Right lobe of liver (tissue), 4 donors: ENCODE measurements around the gene SRSF6.

ENCODE experiments used
- POLR2A ChIP-seq: fragments of 450-650 bp; IDR thresholded peaks from one replicate; pipeline ENCODE4 v1.6.1; 2017; ENCODE audit warnings: antibody characterized with exemption, mild to moderate bottlenecking
- TF ChIP-seq, protein P1 (sequence below), 4 donors: fragments of 200-600 bp in 3 of 4; fragments of 450-650 bp in 1 of 4; IDR thresholded peaks; one replicate each; pipeline versions ENCODE4 v1.5.1 to v1.8.0; 2016 to 2022; ENCODE audit warnings: antibody characterized with exemption in 4 of 4, mild to moderate bottlenecking in 2 of 4
- donor health status: DM: no; HTN: no; CAD: no.
- donor health status: DM: no; HTN: no; CAD: no.
- donor health status: DM: no; HTN: yes; CAD: no.

DNA sequence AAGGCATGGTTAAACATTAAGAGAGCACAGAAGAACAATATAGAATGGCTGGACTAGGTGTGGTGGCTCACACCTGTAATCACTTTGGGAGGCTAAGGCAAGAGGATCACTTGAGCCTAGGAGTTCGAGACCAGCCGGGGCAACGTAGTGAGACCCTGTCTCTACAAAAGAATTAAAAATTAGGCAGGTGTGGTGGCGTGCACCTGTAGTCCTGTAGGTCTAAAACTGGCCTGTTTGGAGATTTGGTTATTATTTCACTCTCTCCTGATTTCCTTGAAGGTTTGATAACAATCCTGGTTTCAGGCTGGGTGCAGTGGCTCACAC is 15.6 kb downstream of the SRSF6 start:
- TF ChIP-seq, protein P1, sequence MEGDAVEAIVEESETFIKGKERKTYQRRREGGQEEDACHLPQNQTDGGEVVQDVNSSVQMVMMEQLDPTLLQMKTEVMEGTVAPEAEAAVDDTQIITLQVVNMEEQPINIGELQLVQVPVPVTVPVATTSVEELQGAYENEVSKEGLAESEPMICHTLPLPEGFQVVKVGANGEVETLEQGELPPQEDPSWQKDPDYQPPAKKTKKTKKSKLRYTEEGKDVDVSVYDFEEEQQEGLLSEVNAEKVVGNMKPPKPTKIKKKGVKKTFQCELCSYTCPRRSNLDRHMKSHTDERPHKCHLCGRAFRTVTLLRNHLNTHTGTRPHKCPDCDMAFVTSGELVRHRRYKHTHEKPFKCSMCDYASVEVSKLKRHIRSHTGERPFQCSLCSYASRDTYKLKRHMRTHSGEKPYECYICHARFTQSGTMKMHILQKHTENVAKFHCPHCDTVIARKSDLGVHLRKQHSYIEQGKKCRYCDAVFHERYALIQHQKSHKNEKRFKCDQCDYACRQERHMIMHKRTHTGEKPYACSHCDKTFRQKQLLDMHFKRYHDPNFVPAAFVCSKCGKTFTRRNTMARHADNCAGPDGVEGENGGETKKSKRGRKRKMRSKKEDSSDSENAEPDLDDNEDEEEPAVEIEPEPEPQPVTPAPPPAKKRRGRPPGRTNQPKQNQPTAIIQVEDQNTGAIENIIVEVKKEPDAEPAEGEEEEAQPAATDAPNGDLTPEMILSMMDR (IDR thresholded peaks at IDR 0.05): no peak
- no peak for TF ChIP-seq POLR2A
